ENCODE measurements around the gene HDAC3.

DNA sequence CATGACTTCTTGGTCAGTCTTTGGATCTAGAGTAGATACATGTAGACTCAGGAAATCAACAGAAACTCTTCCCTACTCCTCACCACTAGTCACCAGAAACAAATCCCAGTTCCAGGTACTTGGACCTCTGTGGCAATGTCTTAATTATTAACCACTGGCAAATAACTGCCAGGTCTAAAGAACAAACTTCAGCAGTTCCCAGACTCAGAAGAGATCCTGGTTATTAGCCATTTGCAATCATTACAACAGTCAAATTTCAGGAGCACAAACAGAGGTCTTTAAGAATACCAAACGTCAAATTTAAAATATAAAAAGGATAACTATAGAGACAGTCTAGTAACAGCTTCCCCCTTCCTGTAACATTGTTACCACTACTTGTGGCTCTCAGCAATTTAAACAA lies 28.1 kb downstream of the HDAC3 start:
- TF ChIP-seq CTCF (IDR thresholded peaks at IDR 0.05) (no peak), POLR2A (IDR thresholded peaks at IDR 0.05) (no peak)

Data from thyroid gland (tissue), 4 donors.